Neutrophil (primary cell): ENCODE data around the gene ADAMTS17.

Source experiments
- H3K27ac ChIP-seq: fragments of 200-600 bp; sonication (generic); 2 replicates; pipeline ENCODE4 v1.5.1; 2016; ENCODE audit warnings: mild to moderate bottlenecking, moderate library complexity
- H3K27me3 ChIP-seq: fragments of 200-600 bp; sonication (generic); 2 replicates; pipeline ENCODE4 v1.6.0; 2016; ENCODE audit warnings: mild to moderate bottlenecking
- H3K36me3 ChIP-seq: fragments of 200-600 bp; sonication (generic); 2 replicates; pipeline ENCODE4 v1.5.1; 2017
- H3K4me1 ChIP-seq, 2 experiments: fragments of 200-600 bp in 1 of 2; sonication (generic) in 1 of 2; 1 replicate in 1 of 2; 2 replicates in 1 of 2; pipeline versions ENCODE4 v1.5.1 to v1.6.1; 2013 to 2016; ENCODE audit warnings: low read depth in 1 of 2, low read length in 1 of 2, mild to moderate bottlenecking in 1 of 2, moderate library complexity in 1 of 2; ENCODE audit not compliant: control insufficient read depth in 1 of 2, insufficient read depth in 1 of 2
- H3K4me3 ChIP-seq, 2 experiments: fragments of 200-600 bp in 1 of 2; sonication (generic) in 1 of 2; 1 replicate in 1 of 2; 2 replicates in 1 of 2; pipeline ENCODE4 v1.5.1; 2013 to 2016; ENCODE audit warnings: low read depth in 1 of 2, low read length in 1 of 2, mild to moderate bottlenecking in 1 of 2, moderate library complexity in 1 of 2
- H3K9me3 ChIP-seq: fragments of 200-600 bp; sonication (generic); 2 replicates; pipeline ENCODE4 v1.5.1; 2016
- TF ChIP-seq, protein P1 (sequence below): fragments of 200-600 bp; sonication (generic); IDR thresholded peaks from 2 replicates; pipeline ENCODE4 v1.5.1; 2016; ENCODE audit warnings: antibody characterized with exemption

Gene ADAMTS17

DNA sequence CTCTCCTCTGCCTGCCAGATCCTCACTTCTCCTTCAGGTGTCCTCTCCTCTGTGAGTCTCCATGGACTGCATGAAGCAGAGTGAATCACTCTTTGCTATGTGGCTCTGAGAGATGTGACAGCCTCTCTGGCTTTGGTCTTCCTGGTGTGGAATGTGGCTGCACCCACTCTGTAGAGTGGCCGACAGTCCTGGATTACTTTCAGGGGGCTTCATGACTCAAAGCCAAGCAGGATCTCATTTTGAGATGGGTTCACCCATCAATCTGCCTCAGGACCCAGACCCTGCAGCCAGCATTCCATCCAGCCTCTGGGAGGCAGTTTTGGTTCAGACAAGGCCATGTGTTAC is 386.6 kb downstream of the ADAMTS17 start:
- TF ChIP-seq, protein P1, sequence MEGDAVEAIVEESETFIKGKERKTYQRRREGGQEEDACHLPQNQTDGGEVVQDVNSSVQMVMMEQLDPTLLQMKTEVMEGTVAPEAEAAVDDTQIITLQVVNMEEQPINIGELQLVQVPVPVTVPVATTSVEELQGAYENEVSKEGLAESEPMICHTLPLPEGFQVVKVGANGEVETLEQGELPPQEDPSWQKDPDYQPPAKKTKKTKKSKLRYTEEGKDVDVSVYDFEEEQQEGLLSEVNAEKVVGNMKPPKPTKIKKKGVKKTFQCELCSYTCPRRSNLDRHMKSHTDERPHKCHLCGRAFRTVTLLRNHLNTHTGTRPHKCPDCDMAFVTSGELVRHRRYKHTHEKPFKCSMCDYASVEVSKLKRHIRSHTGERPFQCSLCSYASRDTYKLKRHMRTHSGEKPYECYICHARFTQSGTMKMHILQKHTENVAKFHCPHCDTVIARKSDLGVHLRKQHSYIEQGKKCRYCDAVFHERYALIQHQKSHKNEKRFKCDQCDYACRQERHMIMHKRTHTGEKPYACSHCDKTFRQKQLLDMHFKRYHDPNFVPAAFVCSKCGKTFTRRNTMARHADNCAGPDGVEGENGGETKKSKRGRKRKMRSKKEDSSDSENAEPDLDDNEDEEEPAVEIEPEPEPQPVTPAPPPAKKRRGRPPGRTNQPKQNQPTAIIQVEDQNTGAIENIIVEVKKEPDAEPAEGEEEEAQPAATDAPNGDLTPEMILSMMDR = no peak
- H3K9me3 ChIP-seq = no peaks in the 10 kb centered on the region
- no peaks in the 10 kb centered on the region for H3K4me1 ChIP-seq
- H3K27me3 ChIP-seq = no peaks in the 10 kb centered on the region
- no peak overlapping the region for H3K4me3 ChIP-seq
- H3K36me3 ChIP-seq = no peaks in the 10 kb centered on the region
- no peak overlapping the region for H3K27ac ChIP-seq

DNA sequence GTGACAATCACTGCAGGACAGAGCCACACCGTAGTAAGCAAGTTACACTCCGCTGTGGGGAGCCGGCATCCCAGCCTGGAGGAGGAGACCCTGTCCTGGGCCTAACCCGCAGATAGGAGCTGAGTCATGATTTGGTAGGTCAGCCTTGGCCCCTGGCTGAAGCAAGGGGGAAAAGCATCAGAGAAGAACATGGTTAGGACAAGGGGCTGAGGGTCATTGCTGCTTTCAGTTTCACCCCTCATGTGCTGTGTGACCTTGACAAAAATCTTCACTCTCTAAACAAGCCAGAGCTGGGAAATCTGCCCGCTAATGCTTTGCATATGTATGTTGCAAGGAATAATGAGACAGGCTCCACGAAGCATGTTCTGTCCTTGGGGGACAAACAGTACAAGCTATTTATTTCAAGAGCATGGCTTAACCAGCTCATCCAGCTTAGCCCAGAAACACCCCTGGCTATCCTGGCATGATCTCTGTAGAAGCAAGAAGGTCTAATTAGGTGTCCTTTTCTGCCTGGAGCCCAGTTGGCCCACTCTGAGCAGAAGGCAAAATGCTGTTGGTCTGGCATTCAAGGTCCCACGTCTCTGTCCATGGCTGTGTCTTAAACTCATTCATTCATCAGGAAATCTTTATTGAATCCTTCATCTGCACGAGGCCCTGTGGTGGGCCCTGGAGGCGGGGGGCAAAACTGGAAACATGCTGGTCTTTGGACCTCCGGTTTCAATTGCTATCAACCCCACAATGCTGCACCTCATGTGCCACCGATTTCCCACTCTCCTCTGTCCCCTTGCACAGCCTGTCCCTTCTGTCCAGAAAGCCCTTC is 387.2 kb downstream of the ADAMTS17 start:
- Histone ChIP-seq H3K4me3 (no peak overlapping the region), H3K36me3 (no peaks in the 10 kb centered on the region), H3K4me1 (no peaks in the 10 kb centered on the region), H3K27ac (no peak overlapping the region), H3K27me3 (no peaks in the 10 kb centered on the region), H3K9me3 (no peaks in the 10 kb centered on the region)
- TF ChIP-seq, protein P1 = no peak

DNA sequence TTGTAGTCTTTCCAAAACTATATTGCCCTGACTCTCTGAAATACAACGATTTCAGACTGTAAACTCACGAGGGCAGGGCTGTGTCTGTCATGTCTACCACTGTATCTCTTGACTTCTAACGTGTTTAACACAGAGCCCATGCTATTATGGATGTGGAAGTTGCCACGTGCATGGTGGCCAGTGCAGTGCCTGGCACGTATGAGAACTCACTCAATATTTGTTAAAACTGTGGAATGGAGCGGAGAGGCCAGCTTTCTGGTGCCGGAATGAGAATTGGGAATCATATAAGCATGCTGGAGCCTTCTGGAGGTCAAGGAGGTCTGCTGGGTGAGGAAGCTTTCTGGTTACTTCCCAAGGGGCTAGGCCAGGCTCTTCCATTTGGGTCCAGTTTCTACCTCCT is 387.9 kb downstream of the ADAMTS17 start:
- Histone ChIP-seq H3K4me3 (no peak overlapping the region), H3K4me1 (no peaks in the 10 kb centered on the region), H3K36me3 (no peaks in the 10 kb centered on the region), H3K9me3 (no peaks in the 10 kb centered on the region), H3K27me3 (no peaks in the 10 kb centered on the region), H3K27ac (no peak overlapping the region)
- TF ChIP-seq, protein P1 = no peak

DNA sequence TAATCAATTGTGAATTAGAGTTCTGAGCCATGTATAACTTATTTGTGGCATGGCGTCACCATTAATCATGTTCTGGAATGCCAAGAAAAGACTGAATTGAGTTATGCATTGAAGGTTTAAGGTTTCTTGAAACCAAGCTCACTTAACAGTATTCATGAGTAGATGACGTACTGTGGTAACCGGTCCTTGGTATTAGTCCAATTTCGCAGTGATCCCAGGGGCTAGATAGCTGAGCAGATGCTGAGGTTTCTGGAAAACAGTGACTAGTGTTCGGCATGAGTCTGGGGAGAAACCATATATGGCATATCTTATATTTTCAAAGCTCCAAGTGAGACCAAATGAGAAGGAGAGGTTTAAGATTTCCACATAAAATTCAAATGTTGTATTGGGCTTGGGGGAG is 390.3 kb downstream of the ADAMTS17 start:
- Histone ChIP-seq H3K9me3 (no peaks in the 10 kb centered on the region), H3K36me3 (no peaks in the 10 kb centered on the region), H3K4me1 (no peaks in the 10 kb centered on the region), H3K27ac (no peak overlapping the region), H3K4me3 (no peak overlapping the region), H3K27me3 (no peaks in the 10 kb centered on the region)
- TF ChIP-seq, protein P1 = no peak

DNA sequence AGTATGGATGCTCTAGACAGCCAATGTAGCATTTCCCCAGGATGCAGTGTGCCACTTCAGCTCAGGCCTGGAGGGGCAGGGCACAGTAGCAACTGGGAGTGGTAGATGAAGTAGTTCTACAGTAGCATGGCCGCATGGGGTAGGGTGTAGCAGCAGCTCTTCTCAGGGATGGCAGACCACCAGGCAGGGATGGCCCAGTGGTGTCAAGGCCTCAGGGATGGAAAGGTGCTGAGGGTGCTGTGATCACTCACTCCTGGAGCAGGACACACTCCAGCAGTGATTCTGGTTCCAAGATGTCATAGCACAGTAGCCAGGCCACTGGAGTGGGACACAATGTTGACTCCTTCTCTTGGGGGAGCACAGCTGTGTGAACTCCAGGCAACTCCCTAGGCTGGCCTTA is 397.6 kb downstream of the ADAMTS17 start:
- TF ChIP-seq, protein P1 = no peak
- Histone ChIP-seq H3K4me1 (no peaks in the 10 kb centered on the region), H3K4me3 (no peak overlapping the region), H3K36me3 (no peaks in the 10 kb centered on the region), H3K9me3 (no peaks in the 10 kb centered on the region), H3K27ac (no peak overlapping the region), H3K27me3 (no peaks in the 10 kb centered on the region)
